A673 (cell line): ENCODE results near the gene STIM1. TPM values are rescaled to one million over a fixed set of nuclear protein-coding genes. Genes with fewer than 3 reads are reported as not detected.

Experiments used
- BruUV-seq: library from RNA; stranded (reverse); fragments of 400-500 nt; replicated peaks from 2 replicates; lab custom pipeline; 2021; lab: Mats Ljungman, UMichigan
- CTCF ChIA-PET: fragments of 300-600 bp; sonication (Branson Sonifier 250); formaldehyde crosslinking; loops from one replicate; lab custom pipeline; 2022; ENCODE audit warnings: antibody characterized with exemption; lab: Charles Lee
- POLR2A ChIA-PET: fragments of 300-600 bp; sonication (Branson Sonifier 250); formaldehyde crosslinking; loops from one replicate; lab custom pipeline; 2022; ENCODE audit warnings: antibody characterized with exemption; ENCODE audit not compliant: low non-redundant PET; lab: Charles Lee
- DNase-seq: peaks from one replicate; pipeline ENCODE4 v3.0.0-alpha.2; 2015; ENCODE audit warnings: low spot score
- H3K27ac ChIP-seq: fragments of 200-600 bp; sonication (generic); 2 replicates; pipeline ENCODE4 v1.5.1; 2016; ENCODE audit warnings: mixed run types, low read depth, mild to moderate bottlenecking, mixed read lengths, antibody characterized with exemption, low read length; ENCODE audit not compliant: poor library complexity, severe bottlenecking
- H3K27me3 ChIP-seq: fragments of 200-600 bp; sonication (generic); replicated peaks from 2 replicates; pipeline ENCODE4 v1.6.1; 2017; ENCODE audit warnings: mixed run types, low read depth, mild to moderate bottlenecking, mixed read lengths, antibody characterized with exemption, low read length; ENCODE audit not compliant: insufficient read depth, poor library complexity
- H3K36me3 ChIP-seq: fragments of 200-600 bp; sonication (generic); 2 replicates; pipeline ENCODE4 v1.6.1; 2016; ENCODE audit warnings: mixed run types, mild to moderate bottlenecking, mixed read lengths, antibody characterized with exemption, low read length; ENCODE audit not compliant: insufficient read depth, poor library complexity, severe bottlenecking
- H3K4me1 ChIP-seq: fragments of 200-600 bp; sonication (generic); 2 replicates; pipeline ENCODE4 v1.6.1; 2017; ENCODE audit warnings: mixed run types, mild to moderate bottlenecking, mixed read lengths, antibody characterized with exemption, low read length; ENCODE audit not compliant: insufficient read depth, poor library complexity, severe bottlenecking
- H3K4me3 ChIP-seq: fragments of 200-600 bp; sonication (generic); 2 replicates; pipeline ENCODE4 v1.5.1; 2016; ENCODE audit warnings: low read depth, mixed run types, mild to moderate bottlenecking, mixed read lengths, low read length; ENCODE audit not compliant: poor library complexity, severe bottlenecking
- H3K9me3 ChIP-seq: fragments of 200-600 bp; sonication (generic); 2 replicates; pipeline ENCODE4 v1.6.1; 2016; ENCODE audit warnings: mixed run types, low read depth, mild to moderate bottlenecking, mixed read lengths, antibody characterized with exemption, low read length; ENCODE audit not compliant: poor library complexity, severe bottlenecking
- EZH2 ChIP-seq: fragments of 200-600 bp; sonication (generic); IDR thresholded peaks from 2 replicates; pipeline ENCODE4 v1.6.1; 2017; ENCODE audit warnings: borderline replicate concordance, low read depth, mild to moderate bottlenecking, mixed read lengths, antibody characterized with exemption, low read length; ENCODE audit not compliant: poor library complexity, severe bottlenecking
- intact Hi-C: fragments of 100-400 bp; cut with micrococcal nuclease; formaldehyde crosslinking; loops from one replicate; pipeline ENCODE4 v1.10.0; 2022; ENCODE audit not compliant: unreplicated experiment
- total RNA-seq: library from RNA; stranded (reverse); gene quantifications from 2 replicates; pipeline ENCODE4 v1.2.3, GENCODE V29; 2021
- TF ChIP-seq, protein P1 (sequence below): fragments of 300-800, 200-600 bp; sonication (generic); conservative IDR thresholded peaks from 2 replicates; pipeline ENCODE4 v1.5.1; 2017; ENCODE audit warnings: low read depth, mild to moderate bottlenecking, antibody characterized with exemption, low read length, moderate library complexity, mixed read lengths

The STIM1 gene
- total RNA-seq, 1 experiment from 2014 or later = 14.2 TPM

DNA sequence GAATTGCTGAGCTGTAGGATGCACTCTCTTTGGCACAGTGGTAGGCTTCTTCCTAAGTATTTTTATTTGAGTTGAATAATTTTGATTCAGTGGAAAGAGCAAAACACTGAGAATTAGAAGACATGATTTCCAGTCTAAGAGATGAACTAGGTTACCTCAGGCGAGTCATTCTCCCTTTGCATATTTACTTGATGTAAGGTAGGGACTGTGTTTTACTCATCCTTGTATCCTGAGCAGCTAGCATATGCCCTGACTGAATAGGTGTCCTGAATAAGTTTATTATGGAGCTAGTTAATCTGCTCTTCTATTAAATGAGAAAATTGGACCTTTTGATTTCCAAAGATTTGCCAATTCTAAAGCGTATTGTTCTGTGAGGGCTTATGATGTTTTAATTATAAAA lies 50.7 kb downstream of the STIM1 start:
- DNase-seq = no peak
- CTCF ChIA-PET = no interaction called here
- Histone ChIP-seq H3K9me3 (no peaks in the 10 kb centered on the region), H3K36me3 (no peaks in the 10 kb centered on the region), H3K4me1 (no peaks in the 10 kb centered on the region), H3K27ac (no peak overlapping the region), H3K4me3 (no peak overlapping the region), H3K27me3 (no peaks in the 10 kb centered on the region)
- BruUV-seq = no TSS peak
- TF ChIP-seq, protein P1, sequence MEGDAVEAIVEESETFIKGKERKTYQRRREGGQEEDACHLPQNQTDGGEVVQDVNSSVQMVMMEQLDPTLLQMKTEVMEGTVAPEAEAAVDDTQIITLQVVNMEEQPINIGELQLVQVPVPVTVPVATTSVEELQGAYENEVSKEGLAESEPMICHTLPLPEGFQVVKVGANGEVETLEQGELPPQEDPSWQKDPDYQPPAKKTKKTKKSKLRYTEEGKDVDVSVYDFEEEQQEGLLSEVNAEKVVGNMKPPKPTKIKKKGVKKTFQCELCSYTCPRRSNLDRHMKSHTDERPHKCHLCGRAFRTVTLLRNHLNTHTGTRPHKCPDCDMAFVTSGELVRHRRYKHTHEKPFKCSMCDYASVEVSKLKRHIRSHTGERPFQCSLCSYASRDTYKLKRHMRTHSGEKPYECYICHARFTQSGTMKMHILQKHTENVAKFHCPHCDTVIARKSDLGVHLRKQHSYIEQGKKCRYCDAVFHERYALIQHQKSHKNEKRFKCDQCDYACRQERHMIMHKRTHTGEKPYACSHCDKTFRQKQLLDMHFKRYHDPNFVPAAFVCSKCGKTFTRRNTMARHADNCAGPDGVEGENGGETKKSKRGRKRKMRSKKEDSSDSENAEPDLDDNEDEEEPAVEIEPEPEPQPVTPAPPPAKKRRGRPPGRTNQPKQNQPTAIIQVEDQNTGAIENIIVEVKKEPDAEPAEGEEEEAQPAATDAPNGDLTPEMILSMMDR = no peak
- no peak for TF ChIP-seq EZH2
- intact Hi-C loops = no loop called here
- POLR2A ChIA-PET = no interaction called here

DNA sequence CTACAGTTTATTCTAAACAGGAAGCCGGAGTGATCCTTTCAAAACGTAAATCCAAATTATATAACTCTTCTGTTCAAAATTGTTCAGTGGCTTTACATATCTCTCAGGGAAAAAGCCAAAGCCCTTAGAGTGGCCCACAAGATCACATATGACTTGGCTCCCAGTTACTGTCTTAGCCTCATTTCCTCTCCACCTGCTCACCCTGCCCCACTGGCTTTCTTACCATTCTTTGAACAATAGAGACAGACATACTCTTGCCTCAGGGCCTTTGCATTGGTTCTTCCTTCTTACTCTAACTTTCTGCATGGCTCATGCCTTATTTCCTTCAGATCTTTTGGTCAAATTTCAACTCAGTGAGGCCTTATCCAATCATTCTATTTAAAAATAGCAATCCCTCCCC lies 52.1 kb downstream of the STIM1 start:
- ChIA-PET CTCF (no interaction called here), POLR2A (no interaction called here)
- no TSS peak for BruUV-seq

DNA sequence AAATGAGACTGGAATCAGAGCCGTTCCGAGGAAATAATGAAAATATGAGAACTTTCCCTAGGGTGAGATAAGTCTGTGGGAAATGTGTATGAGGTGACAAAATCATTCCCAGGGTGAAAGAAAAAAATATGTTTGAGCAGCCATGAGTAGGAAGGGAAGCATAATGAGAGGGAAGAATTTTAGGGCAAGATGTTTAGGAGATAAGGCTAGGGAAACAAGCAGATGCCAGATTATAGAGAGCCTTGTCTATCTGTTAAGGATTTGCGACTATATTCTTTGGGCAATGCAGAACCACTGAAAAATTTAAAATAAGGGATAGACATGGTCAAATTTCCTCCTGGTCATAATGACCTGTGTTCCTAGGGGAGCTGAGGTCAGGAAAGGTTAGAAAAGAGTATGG lies 54.4 kb downstream of the STIM1 start:
- no peak overlapping the region for H3K27ac ChIP-seq
- ChIA-PET POLR2A (no interaction called here), CTCF (no interaction called here)
- intact Hi-C loops = no loop called here
- DNase-seq = no peak
- BruUV-seq = no TSS peak
- no peaks in the 10 kb centered on the region for H3K27me3 ChIP-seq
- H3K4me1 ChIP-seq = no peaks in the 10 kb centered on the region
- TF ChIP-seq, protein P1 = no peak
- H3K9me3 ChIP-seq = no peaks in the 10 kb centered on the region
- H3K4me3 ChIP-seq = no peak overlapping the region
- no peaks in the 10 kb centered on the region for H3K36me3 ChIP-seq

More for the DNA sequence above, 52.1 kb downstream of the STIM1 start:
- TF ChIP-seq EZH2 = no peak
- TF ChIP-seq, protein P1 = no peak
- intact Hi-C loops = no loop called here
- Histone ChIP-seq H3K9me3 (no peaks in the 10 kb centered on the region), H3K36me3 (no peaks in the 10 kb centered on the region), H3K27ac (no peak overlapping the region), H3K4me1 (no peaks in the 10 kb centered on the region), H3K4me3 (no peak overlapping the region), H3K27me3 (no peaks in the 10 kb centered on the region)
- no peak for DNase-seq
